Pancreas (tissue), 10 donors: Measurements from ENCODE around the gene SUN1. TPM values are rescaled to one million over a fixed set of nuclear protein-coding genes. Genes with fewer than 3 reads are reported as not detected.
"Not testable (repeated sequence)": the region's sequence is repeated elsewhere in the genome, so short reads cannot be mapped to it uniquely, and the experiment has no call there.

ENCODE experiments used
- ATAC-seq, 4 donors: fragments of 200-7000 bp; cut with Tn5 transposase; one replicate each; pipeline versions ENCODE4 v1.8.0 to v1.9.1; 2020; ENCODE audit warnings: mild to moderate bottlenecking in 4 of 4, moderate library complexity in 4 of 4
- DNase-seq, 6 donors: peaks; one replicate each; pipeline ENCODE4 v3.0.0-alpha.2; 2020
- FAIRE-seq: peaks from 2 replicates; lab custom pipeline; 2012; peaks lifted over from hg19 to GRCh38; lab: Jason Lieb, UNC
- H3K27ac ChIP-seq, 4 donors: fragments of 200-600 bp; sonication (generic); 1 replicate in 3 of 4; 2 replicates in 1 of 4; pipeline versions ENCODE4 v1.5.0 to v1.8.0; 2020
- H3K27me3 ChIP-seq, 4 donors: fragments of 200-600 bp; one replicate each; pipeline ENCODE4 v1.8.0; 2021
- H3K36me3 ChIP-seq, 3 donors: fragments of 200-600 bp; sonication (generic) in 1 of 3; one replicate each; pipeline versions ENCODE4 v1.5.0 to v1.8.0; 2020 to 2021
- H3K4me1 ChIP-seq, 3 donors: fragments of 200-600 bp; one replicate each; pipeline ENCODE4 v1.8.0; 2021
- H3K4me3 ChIP-seq, 4 donors: fragments of 200-600 bp; sonication (generic) in 2 of 4; one replicate each; pipeline versions ENCODE4 v1.5.0 to v1.8.0; 2020 to 2021
- H3K9me3 ChIP-seq, 4 donors: fragments of 200-600 bp; one replicate each; pipeline ENCODE4 v1.8.0; 2021
- WGBS, 2 donors: extraction: QIAGEN DNeasy Blood & Tissue Kit; methylation state at CpG; one replicate each; pipeline ENCODE4 v1.1.7; 2013; 5-methylcytosine and 5-hydroxymethylcytosine counted together
- intact Hi-C, 3 donors: fragments of 100-400 bp; cut with DNase I; formaldehyde crosslinking; loops; one replicate each; pipeline versions ENCODE4 v1.11.1 to v1.14.2; 2022
- polyA plus RNA-seq, 2 donors: library from polyadenylated mRNA; stranded (reverse); fragments of 200-250 nt; gene quantifications; one replicate each; pipeline ENCODE4 v1.2.3, GENCODE V29; 2013
- total RNA-seq, 6 donors: library from RNA; stranded (reverse); fragmentation: NEBNext Ultra II Directional in 4 of 6; extraction: Animal tissue kit (Norgen Biotek cat#: 25700) in 4 of 6; gene quantifications; one replicate each; pipeline versions ENCODE4 v1.2.1 to v1.2.4, GENCODE V29; 2021 to 2023
- TF ChIP-seq, protein P1 (sequence below), 4 donors: fragments of 200-600 bp; sonication (generic) in 3 of 4; IDR thresholded peaks; one replicate each; pipeline versions ENCODE4 v1.5.0 to v1.8.0; 2021; ENCODE audit warnings: antibody characterized with exemption in 4 of 4
- donor health status: healthy with polysubstance abuse.
- donor health status: DM: no; HTN: no; CAD: no; lungs with moderate emphysema.
- donor health status: DM: no; HTN: no; CAD: no.
- donor health status: control.
- donor health status: control.
- donor health status: Bipolar disorder and iron deficiency.
- donor health status: DM: yes; HTN: yes; CAD: no.
- donor health status: DM: no; HTN: no; CAD: no.
- donor health status: DM: no; HTN: no; CAD: no.
- donor health status: DM: yes; HTN: yes; CAD: no.

SUN1 gene
- total and polyA plus RNA-seq, 8 donors = 42.6 to 93.2 (median 55.9) TPM

DNA sequence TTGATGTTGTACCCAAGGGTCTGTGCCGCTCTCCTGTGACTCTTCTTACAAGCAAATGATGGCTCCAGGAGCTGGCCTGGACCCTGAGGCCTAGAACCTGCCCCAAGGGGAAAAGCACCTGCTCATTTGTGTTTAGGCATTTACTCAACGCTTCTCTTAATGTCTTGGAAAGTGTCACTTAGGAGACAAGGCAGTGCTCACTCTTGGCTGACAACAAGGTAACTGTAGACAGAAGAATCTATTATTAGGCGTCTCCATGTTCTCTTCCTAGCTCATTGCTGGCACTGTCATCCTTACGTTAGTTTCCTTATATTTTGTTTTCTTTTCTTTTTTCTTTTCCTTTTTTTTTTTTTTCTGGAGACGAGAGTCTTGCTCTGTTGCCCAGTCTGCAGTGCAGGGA lies 38.1 kb upstream of the SUN1 start:
- FAIRE-seq = no peak
- Histone ChIP-seq H3K4me3 (no peak overlapping the region), H3K4me1 (no peaks in the 10 kb centered on the region), H3K27me3 (no peaks in the 10 kb centered on the region), H3K36me3 (no peaks in the 10 kb centered on the region), H3K27ac (no peak overlapping the region), H3K9me3 (no peaks in the 10 kb centered on the region)
- ATAC-seq = no peak
- TF ChIP-seq, protein P1, sequence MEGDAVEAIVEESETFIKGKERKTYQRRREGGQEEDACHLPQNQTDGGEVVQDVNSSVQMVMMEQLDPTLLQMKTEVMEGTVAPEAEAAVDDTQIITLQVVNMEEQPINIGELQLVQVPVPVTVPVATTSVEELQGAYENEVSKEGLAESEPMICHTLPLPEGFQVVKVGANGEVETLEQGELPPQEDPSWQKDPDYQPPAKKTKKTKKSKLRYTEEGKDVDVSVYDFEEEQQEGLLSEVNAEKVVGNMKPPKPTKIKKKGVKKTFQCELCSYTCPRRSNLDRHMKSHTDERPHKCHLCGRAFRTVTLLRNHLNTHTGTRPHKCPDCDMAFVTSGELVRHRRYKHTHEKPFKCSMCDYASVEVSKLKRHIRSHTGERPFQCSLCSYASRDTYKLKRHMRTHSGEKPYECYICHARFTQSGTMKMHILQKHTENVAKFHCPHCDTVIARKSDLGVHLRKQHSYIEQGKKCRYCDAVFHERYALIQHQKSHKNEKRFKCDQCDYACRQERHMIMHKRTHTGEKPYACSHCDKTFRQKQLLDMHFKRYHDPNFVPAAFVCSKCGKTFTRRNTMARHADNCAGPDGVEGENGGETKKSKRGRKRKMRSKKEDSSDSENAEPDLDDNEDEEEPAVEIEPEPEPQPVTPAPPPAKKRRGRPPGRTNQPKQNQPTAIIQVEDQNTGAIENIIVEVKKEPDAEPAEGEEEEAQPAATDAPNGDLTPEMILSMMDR (IDR thresholded peaks at IDR 0.05) = no peak
- 91 to 94% methylated on average over 5 of the region's 5 CpGs for WGBS, 2 donors
- DNase-seq = no peak
- intact Hi-C loops = no loop called here

DNA sequence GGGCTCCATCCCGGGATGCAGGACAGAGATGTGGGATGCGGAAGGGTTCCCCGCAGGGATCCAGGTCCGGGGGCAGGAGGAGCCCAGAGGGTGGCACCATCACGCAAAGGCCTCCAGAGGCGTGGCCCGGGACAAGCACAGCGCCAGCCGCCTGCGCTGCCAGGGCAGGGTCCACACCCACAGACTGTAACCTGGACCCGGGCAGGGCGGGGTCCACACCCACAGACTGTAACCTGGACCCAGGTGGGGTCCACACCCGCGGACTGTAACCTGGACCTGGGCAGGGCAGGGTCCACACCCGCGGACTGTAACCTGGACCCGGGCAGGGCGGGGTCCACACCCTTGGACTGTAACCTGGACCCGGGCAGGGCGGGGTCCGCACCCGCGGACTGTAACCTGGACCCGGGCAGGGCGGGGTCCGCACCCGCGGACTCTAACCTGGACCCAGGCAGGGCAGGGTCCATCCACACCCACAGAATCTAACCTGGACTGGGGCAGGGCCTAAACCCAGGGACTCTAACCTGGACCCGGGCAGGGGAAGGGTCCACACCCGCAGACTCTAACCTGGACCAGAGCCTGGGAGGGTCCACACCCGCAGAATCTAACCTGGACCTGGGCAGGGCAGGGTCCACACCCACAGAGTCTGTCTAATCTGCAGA lies 37.5 kb upstream of the SUN1 start:
- 95 to 96% methylated on average over 31 of the region's 31 CpGs for WGBS, 2 donors
- TF ChIP-seq, protein P1 (IDR thresholded peaks at IDR 0.05) = no peak
- ATAC-seq = peak in 1 of 4 donors; percentile 49
- DNase-seq = peak in 1 of 6 donors; percentile 69
- FAIRE-seq = no peak
- Histone ChIP-seq H3K36me3 (no peaks in the 10 kb centered on the region), H3K27me3 (no peaks in the 10 kb centered on the region), H3K9me3 (no peaks in the 10 kb centered on the region), H3K4me3 (no peak overlapping the region), H3K27ac (no peak overlapping the region), H3K4me1 (no peaks in the 10 kb centered on the region)
- intact Hi-C loops = no loop called here

DNA sequence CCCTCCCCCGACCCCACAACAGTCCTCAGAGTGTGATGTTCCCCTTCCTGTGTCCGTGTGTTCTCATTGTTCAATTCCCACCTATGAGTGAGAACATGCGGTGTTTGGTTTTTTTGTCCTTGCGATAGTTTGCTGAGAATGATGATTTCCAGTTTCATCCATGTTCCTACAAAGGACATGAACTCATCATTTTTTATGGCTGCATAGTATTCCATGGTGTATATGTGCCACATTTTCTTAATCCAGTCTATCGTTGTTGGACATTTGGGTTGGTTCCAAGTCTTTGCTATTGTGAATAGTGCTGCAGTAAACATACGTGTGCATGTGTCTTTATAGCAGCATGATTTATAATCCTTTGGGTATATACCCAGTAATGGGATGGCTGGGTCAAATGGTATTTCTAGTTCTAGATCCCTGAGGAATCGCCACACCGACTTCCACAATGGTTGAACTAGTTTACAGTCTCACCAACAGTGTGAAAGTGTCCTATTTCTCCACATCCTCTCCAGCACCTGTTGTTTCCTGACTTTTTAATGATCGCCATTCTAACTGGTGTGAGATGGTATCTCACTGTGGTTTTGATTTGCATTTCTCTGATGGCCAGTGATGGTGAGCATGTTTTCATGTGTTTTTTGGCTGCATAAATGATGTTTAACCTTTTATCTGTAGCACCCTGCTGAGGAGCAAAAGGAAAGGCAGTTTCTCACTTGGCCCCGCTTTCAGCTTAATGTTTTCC lies 35.7 kb upstream of the SUN1 start:
- intact Hi-C loops, ATAC-seq, H3K4me1 ChIP-seq, DNase-seq, H3K36me3 ChIP-seq, H3K4me3 ChIP-seq, H3K27ac ChIP-seq, H3K9me3 ChIP-seq, FAIRE-seq, H3K27me3 ChIP-seq: not testable (repeated sequence)
- 75 to 85% methylated on average over 7 to 8 of the region's 10 CpGs for WGBS, 2 donors

DNA sequence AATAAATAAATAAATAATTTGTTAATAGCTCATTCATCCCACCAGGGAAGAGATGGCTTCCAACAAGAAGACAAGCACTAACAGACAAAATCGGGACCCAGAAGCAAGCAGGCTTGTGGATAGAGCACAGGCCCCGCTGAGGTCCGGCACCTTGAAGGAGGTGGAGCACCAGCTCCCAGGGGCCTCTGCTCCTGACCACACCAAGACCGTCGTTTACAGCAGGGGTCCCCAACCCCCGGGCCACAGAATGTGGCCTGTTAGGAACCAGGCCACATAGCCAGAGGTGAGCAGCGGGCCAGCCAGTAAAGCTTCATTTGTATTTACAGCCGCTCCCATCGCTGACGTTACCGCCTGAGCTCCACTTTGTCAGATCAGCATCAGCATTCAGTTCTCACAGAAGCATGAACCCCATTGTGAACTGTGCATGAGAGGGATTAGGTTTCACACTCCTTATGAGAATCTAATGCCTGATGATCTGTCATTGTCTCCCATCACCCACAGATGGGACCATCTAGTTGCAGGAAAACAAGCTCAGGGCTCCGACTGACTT lies 33.3 kb upstream of the SUN1 start:
- ATAC-seq = no peak
- Histone ChIP-seq H3K27ac (no peak overlapping the region), H3K4me1 (no peaks in the 10 kb centered on the region), H3K36me3 (no peaks in the 10 kb centered on the region), H3K27me3 (no peaks in the 10 kb centered on the region), H3K9me3 (no peaks in the 10 kb centered on the region), H3K4me3 (no peak overlapping the region)
- 81 to 98% methylated on average over 12 of the region's 12 CpGs for WGBS, 2 donors
- intact Hi-C loops = no loop called here
- DNase-seq = peak in 1 of 6 donors; percentile 24
- FAIRE-seq = no peak
- TF ChIP-seq, protein P1 (IDR thresholded peaks at IDR 0.05) = no peak

DNA sequence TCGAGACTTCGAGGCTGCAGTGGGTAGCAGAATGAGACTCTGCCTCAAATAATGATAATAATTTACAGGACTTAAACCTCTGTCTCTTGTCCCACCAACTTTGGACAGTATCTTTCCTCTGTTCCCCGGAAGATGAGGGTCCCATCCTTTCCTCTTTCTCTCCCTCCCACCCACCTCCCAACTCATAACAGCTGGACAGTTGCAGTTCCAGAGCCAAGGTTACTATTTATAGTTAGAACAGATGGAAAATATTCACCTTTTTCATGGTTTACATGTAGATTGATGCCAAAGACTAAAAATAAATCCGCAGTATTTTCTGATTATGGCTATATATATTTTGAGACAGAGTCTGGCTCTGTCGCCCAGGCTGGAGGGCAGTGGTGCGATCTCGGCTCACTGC lies 31.6 kb upstream of the SUN1 start:
- 71 to 84% methylated on average over 7 of the region's 7 CpGs for WGBS, 2 donors

DNA sequence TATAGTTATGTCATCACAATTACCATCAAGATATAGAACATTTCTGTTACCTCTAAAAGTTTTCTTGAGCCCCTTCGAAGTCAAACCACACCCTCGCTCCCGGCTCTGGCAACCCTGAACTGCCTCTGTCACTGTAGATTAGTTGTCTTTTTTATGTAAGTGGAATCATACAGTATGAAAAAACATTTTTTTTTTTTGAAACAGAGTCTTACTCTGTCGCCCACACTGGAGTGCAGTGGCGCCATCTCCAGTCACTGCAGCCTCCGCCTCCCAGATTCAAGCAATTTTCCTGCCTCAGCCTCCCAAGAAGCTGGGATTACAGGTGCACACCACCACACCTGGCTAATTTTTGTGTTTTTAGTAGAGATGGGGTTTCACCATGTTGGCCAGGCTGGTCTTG lies 30.9 kb upstream of the SUN1 start:
- H3K4me1 ChIP-seq, H3K27me3 ChIP-seq, FAIRE-seq, H3K27ac ChIP-seq, H3K9me3 ChIP-seq, H3K36me3 ChIP-seq, DNase-seq, H3K4me3 ChIP-seq, ATAC-seq, intact Hi-C loops: not testable (repeated sequence)
- 69 to 74% methylated on average over 6 of the region's 6 CpGs for WGBS, 2 donors

More for the DNA sequence above, 31.6 kb upstream of the SUN1 start:
- Histone ChIP-seq H3K27me3 (no peaks in the 10 kb centered on the region), H3K4me3 (no peak overlapping the region), H3K4me1 (no peaks in the 10 kb centered on the region), H3K9me3 (no peaks in the 10 kb centered on the region), H3K36me3 (no peaks in the 10 kb centered on the region), H3K27ac (no peak overlapping the region)
- FAIRE-seq (no peak), ATAC-seq (no peak), DNase-seq (no peak)
- TF ChIP-seq, protein P1 (IDR thresholded peaks at IDR 0.05) = no peak
- intact Hi-C loops = no loop called here
